Measurements from ENCODE around the gene ANKHD1. TPM values are rescaled to one million over a fixed set of nuclear protein-coding genes. Genes with fewer than 3 reads are reported as not detected.

ANKHD1 gene
- polyA plus RNA-seq, 3 donors, result 29.0 to 110 (median 43.6) TPM

DNA sequence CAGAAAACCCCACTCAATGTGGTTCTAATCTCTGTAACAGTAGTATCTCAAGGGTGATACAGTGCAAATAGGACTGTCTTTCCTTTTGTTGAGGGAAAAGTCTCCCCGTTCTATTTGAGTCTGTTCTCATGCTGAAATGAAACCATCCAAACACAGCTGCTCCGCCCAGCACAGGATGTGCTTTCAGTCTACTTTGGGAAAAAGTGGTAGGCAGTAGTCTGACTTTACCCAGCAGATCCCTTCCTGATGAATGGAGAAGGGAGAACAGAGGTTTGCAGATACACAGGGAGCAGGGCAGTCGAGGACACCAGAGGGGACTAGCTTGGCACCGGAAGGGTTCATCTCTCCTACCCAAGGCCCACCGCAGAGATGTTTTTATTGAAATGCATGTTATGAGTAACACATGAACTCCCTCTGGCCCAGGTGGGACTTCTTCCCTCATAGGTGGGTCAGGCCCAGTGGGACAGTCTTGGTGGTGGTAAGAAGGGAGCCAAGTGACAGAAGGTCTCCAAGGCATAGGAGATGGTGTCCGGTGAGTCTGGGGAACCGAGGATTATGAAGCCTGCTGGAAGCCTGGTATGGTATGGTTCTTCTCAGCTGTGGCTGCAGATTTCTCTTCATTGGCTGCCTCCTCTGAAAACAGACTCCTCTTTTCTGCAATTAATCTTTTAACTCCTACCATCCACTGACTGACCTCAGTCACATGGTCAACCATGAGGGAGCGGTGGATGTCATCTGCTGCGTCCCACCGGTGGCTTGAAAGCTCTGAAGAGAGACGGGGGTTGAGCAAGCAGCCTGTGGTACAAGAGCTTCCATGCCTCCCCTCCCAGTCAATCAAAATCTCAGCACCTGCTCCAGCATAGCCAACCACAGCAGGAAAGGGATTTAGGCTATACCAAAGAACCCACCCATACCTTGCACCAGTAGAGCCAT is 148.8 kb downstream of the ANKHD1 start:
- peak in 1 of 3 donors; percentile 4 for DNase-seq
- TF ChIP-seq, protein P1, sequence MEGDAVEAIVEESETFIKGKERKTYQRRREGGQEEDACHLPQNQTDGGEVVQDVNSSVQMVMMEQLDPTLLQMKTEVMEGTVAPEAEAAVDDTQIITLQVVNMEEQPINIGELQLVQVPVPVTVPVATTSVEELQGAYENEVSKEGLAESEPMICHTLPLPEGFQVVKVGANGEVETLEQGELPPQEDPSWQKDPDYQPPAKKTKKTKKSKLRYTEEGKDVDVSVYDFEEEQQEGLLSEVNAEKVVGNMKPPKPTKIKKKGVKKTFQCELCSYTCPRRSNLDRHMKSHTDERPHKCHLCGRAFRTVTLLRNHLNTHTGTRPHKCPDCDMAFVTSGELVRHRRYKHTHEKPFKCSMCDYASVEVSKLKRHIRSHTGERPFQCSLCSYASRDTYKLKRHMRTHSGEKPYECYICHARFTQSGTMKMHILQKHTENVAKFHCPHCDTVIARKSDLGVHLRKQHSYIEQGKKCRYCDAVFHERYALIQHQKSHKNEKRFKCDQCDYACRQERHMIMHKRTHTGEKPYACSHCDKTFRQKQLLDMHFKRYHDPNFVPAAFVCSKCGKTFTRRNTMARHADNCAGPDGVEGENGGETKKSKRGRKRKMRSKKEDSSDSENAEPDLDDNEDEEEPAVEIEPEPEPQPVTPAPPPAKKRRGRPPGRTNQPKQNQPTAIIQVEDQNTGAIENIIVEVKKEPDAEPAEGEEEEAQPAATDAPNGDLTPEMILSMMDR (IDR thresholded peaks at IDR 0.05), result no peak
- Mint-ChIP-seq H3K27me3 (ENCODE audit: low read depth in 3 of 3) (peaks cover 0 to 2% (median 0%) of the 10 kb centered on the region in 3 donors), H3K4me1 (peaks cover 71% of the 10 kb centered on the region), H3K36me3 (peaks cover 53 to 59% of the 10 kb centered on the region in 2 donors), H3K9me3 (peaks cover 0 to 2% (median 0%) of the 10 kb centered on the region in 7 donors), H3K27ac (peak overlapping the region; percentile 36 to 99 (median 95)), H3K4me3 (no peak overlapping the region)
- H4K20me1 ChIP-seq (ENCODE audit: insufficient read depth, low read length), result peaks cover 62% of the 10 kb centered on the region
- H3K27ac ChIP-seq (ENCODE audit: low read depth in 1 of 2, low read length in 2 of 2), result peak overlapping the region in 1 of 2 donors; percentile 91
- no peak overlapping the region for H2AFZ ChIP-seq (ENCODE audit: insufficient read depth, low read depth, low read length, poor library complexity, severe bottlenecking)
- intact Hi-C loops (cut with micrococcal nuclease), result loop anchor here in 1 of 2 donors (5.0 kb wide), 1 partner anchor 97 kb away; the partner anchor contains the start of genes IK and NDUFA2
- H3K79me2 ChIP-seq (ENCODE audit: insufficient read depth, low read length), result peaks cover 73% of the 10 kb centered on the region
- 100% methylated on average over 2 of the region's 11 CpGs for WGBS (ENCODE audit: insufficient coverage)
- no peaks in the 10 kb centered on the region for H3K27me3 ChIP-seq (ENCODE audit: control insufficient read depth in 2 of 2, insufficient read depth in 2 of 2, low read length in 2 of 2)
- H3K9me3 ChIP-seq (replicated peaks in 1 of 2; ENCODE audit: control insufficient read depth in 1 of 2, insufficient read depth in 1 of 2, low read length in 2 of 2), result no peaks in the 10 kb centered on the region
- H3K4me3 ChIP-seq (replicated peaks in 1 of 3; ENCODE audit: low read depth in 2 of 3, low read length in 3 of 3), result peak overlapping the region in 1 of 3 experiments; percentile 76
- peaks cover 26 to 32% of the 10 kb centered on the region in 2 donors for H3K36me3 ChIP-seq (replicated peaks in 1 of 2; ENCODE audit: control insufficient read depth in 1 of 2, insufficient read depth in 2 of 2, low read length in 2 of 2)
- H3K4me1 ChIP-seq (ENCODE audit: control insufficient read depth in 1 of 2, insufficient read depth in 2 of 2, low read length in 2 of 2), result peaks cover 60 to 76% of the 10 kb centered on the region in 2 donors
- H3K4me2 ChIP-seq (replicated peaks; ENCODE audit: extremely low read depth, low read length, poor library complexity, severe bottlenecking), result peak overlapping the region; percentile 85
- H3K9ac ChIP-seq (ENCODE audit: insufficient read depth, low read length, poor library complexity, severe bottlenecking), result no peak overlapping the region

DNA sequence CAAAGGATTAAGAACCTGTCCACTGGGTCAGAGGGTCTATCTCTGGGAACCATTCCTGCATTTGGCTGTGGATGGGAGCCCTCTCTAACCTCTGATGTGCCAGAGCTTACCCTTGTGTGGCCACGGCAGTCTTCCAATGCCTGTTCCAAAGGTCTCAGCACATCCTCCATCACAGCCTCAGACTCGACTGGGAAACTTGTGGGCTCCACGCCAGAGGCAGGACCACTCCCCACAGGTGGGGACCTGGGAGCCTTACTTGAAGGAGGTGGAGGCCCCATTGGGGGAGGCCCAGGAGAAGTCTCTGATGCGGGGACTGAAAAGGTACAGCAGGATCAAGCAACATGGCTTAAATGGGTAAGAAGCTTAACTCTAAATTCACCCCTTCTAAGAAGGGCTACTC is 150.2 kb downstream of the ANKHD1 start:
- Mint-ChIP-seq H3K9me3 (peaks cover 0 to 2% (median 0%) of the 10 kb centered on the region in 7 donors), H3K27ac (no peak overlapping the region), H3K4me3 (no peak overlapping the region), H3K27me3 (ENCODE audit: low read depth in 3 of 3) (peaks cover 0 to 2% (median 0%) of the 10 kb centered on the region in 3 donors), H3K36me3 (peaks cover 58 to 60% of the 10 kb centered on the region in 2 donors), H3K4me1 (peaks cover 76% of the 10 kb centered on the region)
- intact Hi-C loops (cut with micrococcal nuclease), result loop anchor here in 1 of 2 donors (5.0 kb wide), 1 partner anchor 95 kb away; the partner anchor contains the start of genes IK and NDUFA2
- Histone ChIP-seq H3K4me1 (ENCODE audit: control insufficient read depth in 1 of 2, insufficient read depth in 2 of 2, low read length in 2 of 2) (peaks cover 68 to 80% of the 10 kb centered on the region in 2 donors), H3K27ac (ENCODE audit: low read depth in 1 of 2, low read length in 2 of 2) (no peak overlapping the region), H4K20me1 (ENCODE audit: insufficient read depth, low read length) (peaks cover 74% of the 10 kb centered on the region), H3K79me2 (ENCODE audit: insufficient read depth, low read length) (peaks cover 88% of the 10 kb centered on the region), H2AFZ (ENCODE audit: insufficient read depth, low read depth, low read length, poor library complexity, severe bottlenecking) (no peak overlapping the region), H3K9ac (ENCODE audit: insufficient read depth, low read length, poor library complexity, severe bottlenecking) (no peak overlapping the region), H3K4me2 (replicated peaks; ENCODE audit: extremely low read depth, low read length, poor library complexity, severe bottlenecking) (no peak overlapping the region), H3K9me3 (replicated peaks in 1 of 2; ENCODE audit: control insufficient read depth in 1 of 2, insufficient read depth in 1 of 2, low read length in 2 of 2) (no peaks in the 10 kb centered on the region), H3K4me3 (replicated peaks in 1 of 3; ENCODE audit: low read depth in 2 of 3, low read length in 3 of 3) (no peak overlapping the region), H3K27me3 (ENCODE audit: control insufficient read depth in 2 of 2, insufficient read depth in 2 of 2, low read length in 2 of 2) (no peaks in the 10 kb centered on the region), H3K36me3 (replicated peaks in 1 of 2; ENCODE audit: control insufficient read depth in 1 of 2, insufficient read depth in 2 of 2, low read length in 2 of 2) (peaks cover 26 to 32% of the 10 kb centered on the region in 2 donors)
- no CpG with 5 or more reads among the region's 4 CpGs for WGBS (ENCODE audit: insufficient coverage)
- TF ChIP-seq, protein P1 (IDR thresholded peaks at IDR 0.05), result no peak
- DNase-seq, result no peak

All from CD14-positive monocyte (primary cell).